SK-N-SH (cell line): Measurements from ENCODE around the gene MTERF2.

Experiments used
- CTCF ChIP-seq: fragments of 200-600 bp; sonication (generic); IDR thresholded peaks from 2 replicates; pipeline ENCODE4 v1.6.1; 2017; ENCODE audit warnings: antibody characterized with exemption, mild to moderate bottlenecking, moderate library complexity
- EP300 ChIP-seq, 2 experiments: IDR thresholded peaks; 2 replicates each; pipeline versions ENCODE4 v1.4.0 to v1.6.1; 2012; ENCODE audit warnings: borderline replicate concordance in 1 of 2, low read depth in 1 of 2, low read length in 1 of 2
- FOXM1 ChIP-seq: IDR thresholded peaks from 2 replicates; pipeline ENCODE4 v1.4.0; 2012; ENCODE audit warnings: low read depth, mild to moderate bottlenecking
- MAX ChIP-seq: IDR thresholded peaks from 2 replicates; pipeline ENCODE4 v1.4.0; 2012; ENCODE audit warnings: low read depth
- SIN3A ChIP-seq: IDR thresholded peaks from 2 replicates; pipeline ENCODE4 v1.6.1; 2012; ENCODE audit warnings: low read depth, mild to moderate bottlenecking, low read length, moderate library complexity, borderline replicate concordance

GRCh38 chr12:106985479-106985878 lies 1.5 kb downstream of the MTERF2 start:
- TF ChIP-seq MAX (no peak), FOXM1 (no peak), SIN3A (no peak), EP300 (IDR thresholded peaks at IDR 0.05; ENCODE audit: borderline replicate concordance in 1 of 2, low read depth in 1 of 2, low read length in 1 of 2) (no peak), CTCF (no peak)
